Iris pigment epithelial cell (primary cell): ENCODE data around the gene ARHGEF1.

Experiments
- DNase-seq: peaks from one replicate; pipeline ENCODE4 v3.0.0-alpha.2; 2011; ENCODE audit warnings: low read depth

The ARHGEF1 gene

DNA sequence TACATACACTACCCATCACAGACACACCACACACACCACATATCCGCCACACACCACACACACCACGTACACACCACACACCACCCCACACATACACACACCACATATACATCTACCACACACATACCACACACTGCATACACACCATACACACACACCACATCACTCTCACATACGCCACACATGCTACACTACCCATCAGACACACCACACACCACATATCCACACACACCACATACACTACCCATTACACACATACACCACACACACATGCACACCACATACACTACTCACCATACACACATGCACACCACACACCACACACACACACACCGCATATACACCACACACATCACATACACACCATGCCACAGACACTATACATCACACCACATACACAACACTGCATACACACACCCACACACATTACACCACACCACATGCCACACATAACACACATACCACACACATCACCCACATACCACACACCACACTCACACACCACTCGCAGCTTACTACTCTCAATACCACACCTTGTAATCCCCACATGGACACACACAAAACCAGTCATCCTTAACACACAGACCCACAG, 35.8 kb downstream of the ARHGEF1 start:
- DNase-seq = peak; percentile 39

- DNase-seq = no peak
Measured at GRCh38 chr19:41919948-41920712, 37.1 kb downstream of the ARHGEF1 start.

- DNase-seq = no peak
Measured at GRCh38 chr19:41920882-41921576, 38.0 kb downstream of the ARHGEF1 start.

GRCh38 chr19:41921577-41922576, 38.9 kb downstream of the ARHGEF1 start:
- DNase-seq = no peak

DNA sequence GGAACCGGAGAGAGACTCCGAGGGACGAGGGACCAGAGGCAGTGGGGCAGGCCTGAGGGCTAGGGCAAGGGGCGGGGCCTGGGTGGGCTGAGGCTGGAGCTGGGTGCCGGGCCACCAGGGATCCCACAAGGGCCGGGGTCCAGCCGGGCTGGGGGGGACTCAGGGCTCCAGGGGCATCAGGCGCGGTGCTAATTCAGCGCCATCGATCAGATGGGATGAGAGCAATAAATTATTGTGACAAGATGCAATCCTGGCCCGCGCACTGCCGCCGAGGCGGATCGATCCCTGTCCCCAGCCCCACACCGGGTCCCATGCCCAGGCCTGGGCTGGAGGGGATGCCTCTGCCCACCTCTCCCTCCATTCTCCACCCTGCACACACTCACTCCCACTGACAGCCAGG, 39.6 kb downstream of the ARHGEF1 start:
- no peak for DNase-seq

- DNase-seq = no peak
Measured at GRCh38 chr19:41923045-41923788, 40.2 kb downstream of the ARHGEF1 start.

GRCh38 chr19:41924151-41925145, 41.5 kb downstream of the ARHGEF1 start:
- DNase-seq = no peak

DNA sequence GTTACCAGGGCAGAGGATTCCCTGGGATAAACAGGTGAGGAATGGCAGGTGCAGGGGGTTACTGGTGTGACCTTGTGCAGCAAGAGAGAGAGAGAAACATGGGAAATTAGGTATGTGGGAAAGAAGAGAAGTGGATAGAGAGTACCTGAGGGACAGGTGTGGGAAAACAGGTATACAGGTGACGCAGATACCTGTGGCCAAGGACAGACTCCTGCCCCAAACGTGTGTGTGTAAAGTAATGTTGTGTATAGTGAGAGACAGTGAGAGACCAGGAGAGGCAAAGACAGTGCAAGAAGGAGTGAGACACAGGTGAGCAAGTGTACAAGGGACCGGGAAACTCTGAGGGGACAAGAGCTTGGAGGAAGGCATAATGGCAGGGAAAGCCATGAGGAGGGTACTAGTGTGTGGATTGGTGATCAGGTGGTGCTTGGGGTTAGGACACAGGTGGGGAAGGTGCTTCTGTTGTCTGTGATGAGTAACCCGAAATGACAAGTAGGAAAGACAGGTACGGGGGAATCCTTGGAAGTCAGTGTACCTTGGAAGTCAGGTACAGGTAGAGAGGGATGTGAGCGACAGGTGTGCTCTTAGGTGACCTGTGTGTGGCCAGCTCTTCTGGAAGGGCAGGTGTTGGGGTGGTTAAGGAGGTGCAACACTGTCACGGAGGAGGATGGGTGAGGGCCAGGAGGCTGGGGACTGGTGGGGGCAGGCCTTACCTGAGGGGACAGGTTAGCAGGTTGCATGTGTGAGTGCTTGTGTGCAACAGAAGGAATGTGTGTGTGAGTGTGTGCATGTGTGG, 42.4 kb downstream of the ARHGEF1 start:
- no peak for DNase-seq

- no peak for DNase-seq
Measured at GRCh38 chr19:41926028-41926762, 43.2 kb downstream of the ARHGEF1 start.

DNA sequence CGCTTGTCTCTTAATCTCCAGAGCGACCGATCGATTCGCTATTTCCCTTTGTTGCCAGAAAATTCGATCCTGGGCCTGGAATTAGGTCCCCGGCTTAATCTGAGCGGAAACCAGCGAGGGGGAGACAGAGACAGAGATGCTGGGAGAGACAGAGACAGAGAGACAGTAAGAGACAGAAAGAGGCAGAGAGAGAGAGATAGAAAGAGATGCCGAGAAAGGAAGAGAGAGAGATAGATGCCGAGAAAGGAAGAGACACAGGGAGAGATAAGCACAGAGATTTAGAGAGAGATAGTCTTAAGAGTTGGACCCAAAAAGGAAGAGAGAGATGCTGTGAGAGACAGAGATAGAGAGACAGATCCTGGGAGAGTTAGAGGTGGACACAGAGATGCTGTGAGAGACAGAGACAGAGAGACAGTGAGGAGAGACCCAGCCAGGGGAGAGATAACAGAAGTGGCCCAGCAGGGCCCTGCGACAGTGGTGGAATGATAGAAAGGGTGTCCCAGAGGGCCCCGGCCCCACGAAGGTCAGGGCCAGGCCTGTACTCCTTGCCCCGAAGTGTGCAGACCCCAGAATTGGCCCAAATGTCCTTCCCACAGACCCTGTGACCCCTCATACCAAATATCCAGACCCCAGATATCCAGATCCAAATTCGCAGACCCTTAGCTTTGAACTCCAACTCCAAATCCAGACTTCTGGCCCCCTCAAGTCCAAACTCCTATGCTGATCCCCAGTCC, 43.9 kb downstream of the ARHGEF1 start:
- no peak for DNase-seq

GRCh38 chr19:41927497-41928192, 44.7 kb downstream of the ARHGEF1 start:
- no peak for DNase-seq

DNA sequence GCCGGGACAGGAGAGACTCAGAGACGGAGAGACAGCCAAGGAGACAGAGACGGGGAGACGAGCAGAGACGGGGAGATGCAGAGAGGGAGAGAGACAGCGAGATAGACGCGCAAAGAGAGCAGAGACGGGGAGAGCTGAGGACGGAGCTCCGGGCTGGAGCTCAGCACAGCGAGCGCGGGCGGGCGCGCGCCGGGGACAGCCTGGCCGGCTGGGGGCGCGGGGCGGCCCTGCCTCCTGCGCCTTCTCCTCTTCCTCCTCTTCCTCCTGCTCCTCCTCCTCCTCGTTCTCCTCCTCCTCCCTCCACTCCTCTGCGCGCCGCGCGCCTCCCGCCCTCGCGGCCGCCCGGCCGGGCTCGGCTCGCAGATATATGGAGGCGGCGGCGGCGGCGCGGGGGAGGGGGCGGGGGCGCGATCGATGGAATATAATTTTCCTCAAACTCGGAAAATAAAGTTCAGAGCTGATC, 45.3 kb downstream of the ARHGEF1 start, which contains the start of gene ERFL:
Gene ERFL, minus strand, starts transcription at position 229 of the 463 bp plus-strand sequence. CDS start 15,530 bp downstream, outside the sequence.
- DNase-seq = no peak

- DNase-seq = no peak
Measured at GRCh38 chr19:41928754-41929535, 46.0 kb downstream of the ARHGEF1 start.

DNA sequence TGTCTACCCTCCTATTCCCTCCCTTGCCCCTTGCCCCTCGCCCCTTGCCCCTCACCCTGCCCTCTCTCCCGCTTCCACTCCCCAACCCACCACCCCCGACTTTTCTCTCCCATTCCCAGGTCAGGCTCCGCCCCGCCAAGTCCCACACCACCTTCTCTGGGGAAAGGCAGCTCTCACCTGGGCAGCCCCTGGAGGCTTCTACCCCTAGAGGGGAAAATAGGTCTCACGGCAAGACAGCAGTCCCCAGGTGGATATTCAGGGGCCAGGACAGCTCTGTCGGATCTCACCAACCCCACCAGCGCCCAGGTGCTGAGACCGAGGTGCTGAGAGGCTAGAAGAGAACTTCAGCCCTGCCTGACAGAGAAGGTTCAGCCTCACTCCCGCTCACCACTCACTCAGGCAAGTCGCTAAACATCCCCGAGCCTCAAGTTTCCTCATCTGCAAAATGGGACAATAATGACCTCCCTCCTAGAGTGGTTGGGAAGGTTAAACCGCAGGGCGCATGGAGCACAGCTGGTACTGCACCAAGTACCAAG, 46.6 kb downstream of the ARHGEF1 start:
- DNase-seq = no peak

GRCh38 chr19:41930322-41930722, 47.3 kb downstream of the ARHGEF1 start:
- DNase-seq = no peak
